Endothelial cell (in vitro differentiated cells): ENCODE data around the gene WBP2NL. TPM values are rescaled to one million over a fixed set of nuclear protein-coding genes. Genes with fewer than 3 reads are reported as not detected.

ENCODE experiments used
- DNase-seq: peaks from one replicate; pipeline ENCODE4 v3.0.0; 2021; ENCODE audit warnings: low spot score
- H3K27ac Mint-ChIP-seq: one replicate; pipeline ENCODE4 v1.8.0; 2021; ENCODE audit warnings: mixed read lengths, inconsistent platforms; ENCODE audit not compliant: unreplicated experiment
- H3K27me3 Mint-ChIP-seq: one replicate; pipeline ENCODE4 v1.8.0; 2021; ENCODE audit warnings: mild to moderate bottlenecking, moderate library complexity, mixed read lengths, inconsistent platforms; ENCODE audit not compliant: unreplicated experiment
- H3K36me3 Mint-ChIP-seq: one replicate; pipeline ENCODE4 v1.8.0; 2021; ENCODE audit warnings: mild to moderate bottlenecking, low read depth, mixed read lengths, inconsistent platforms; ENCODE audit not compliant: unreplicated experiment
- H3K4me1 Mint-ChIP-seq: one replicate; pipeline ENCODE4 v1.8.0; 2021; ENCODE audit warnings: mild to moderate bottlenecking, mixed read lengths, inconsistent platforms; ENCODE audit not compliant: unreplicated experiment
- H3K4me3 Mint-ChIP-seq: one replicate; pipeline ENCODE4 v1.8.0; 2021; ENCODE audit warnings: mild to moderate bottlenecking, mixed read lengths, inconsistent platforms; ENCODE audit not compliant: unreplicated experiment
- H3K9me3 Mint-ChIP-seq: one replicate; pipeline ENCODE4 v1.8.0; 2021; ENCODE audit warnings: mixed read lengths, inconsistent platforms; ENCODE audit not compliant: unreplicated experiment
- total RNA-seq: library from RNA; stranded (reverse); fragmentation: NEBNext Ultra II Directional; extraction: Animal tissue kit (Norgen Biotek cat#: 25700); gene quantifications from one replicate; pipeline ENCODE4 v1.2.1, GENCODE V29; 2021; ENCODE audit not compliant: unreplicated experiment
- TF ChIP-seq, protein P1 (sequence below): fragments of 200-600 bp; sonication (generic); IDR thresholded peaks from one replicate; pipeline ENCODE4 v1.5.0; 2021; ENCODE audit warnings: antibody characterized with exemption; ENCODE audit not compliant: unreplicated experiment

WBP2NL gene
- total RNA-seq, 1 donor from 2014 or later = not detected

DNA sequence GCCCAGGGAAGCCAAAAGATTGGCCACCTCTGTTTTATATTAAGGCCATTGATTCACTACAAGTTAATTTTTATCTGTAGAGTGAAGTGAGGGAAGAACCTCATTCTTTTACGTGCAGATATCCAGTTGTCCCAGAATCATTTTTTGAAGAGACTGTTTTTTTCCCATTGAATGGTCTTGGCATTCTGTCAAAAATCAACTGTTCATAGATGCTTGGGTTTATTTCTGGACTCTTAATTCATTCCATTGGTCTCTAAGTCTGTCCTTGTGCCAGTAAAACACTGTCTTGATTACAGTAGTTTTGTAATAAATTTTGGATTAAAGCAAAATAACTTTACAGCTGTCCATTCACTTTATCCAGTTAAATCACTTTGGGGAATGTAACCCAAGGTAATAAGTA lies 26.8 kb downstream of the WBP2NL start:
- Mint-ChIP-seq H3K4me3 (no peak overlapping the region), H3K27me3 (no peaks in the 10 kb centered on the region)

GRCh38 chr22:42026705-42027104 lies 28.1 kb downstream of the WBP2NL start:
- H3K9me3 Mint-ChIP-seq = no peaks in the 10 kb centered on the region
- DNase-seq = no peak
- H3K4me3 Mint-ChIP-seq = no peak overlapping the region
- TF ChIP-seq, protein P1, sequence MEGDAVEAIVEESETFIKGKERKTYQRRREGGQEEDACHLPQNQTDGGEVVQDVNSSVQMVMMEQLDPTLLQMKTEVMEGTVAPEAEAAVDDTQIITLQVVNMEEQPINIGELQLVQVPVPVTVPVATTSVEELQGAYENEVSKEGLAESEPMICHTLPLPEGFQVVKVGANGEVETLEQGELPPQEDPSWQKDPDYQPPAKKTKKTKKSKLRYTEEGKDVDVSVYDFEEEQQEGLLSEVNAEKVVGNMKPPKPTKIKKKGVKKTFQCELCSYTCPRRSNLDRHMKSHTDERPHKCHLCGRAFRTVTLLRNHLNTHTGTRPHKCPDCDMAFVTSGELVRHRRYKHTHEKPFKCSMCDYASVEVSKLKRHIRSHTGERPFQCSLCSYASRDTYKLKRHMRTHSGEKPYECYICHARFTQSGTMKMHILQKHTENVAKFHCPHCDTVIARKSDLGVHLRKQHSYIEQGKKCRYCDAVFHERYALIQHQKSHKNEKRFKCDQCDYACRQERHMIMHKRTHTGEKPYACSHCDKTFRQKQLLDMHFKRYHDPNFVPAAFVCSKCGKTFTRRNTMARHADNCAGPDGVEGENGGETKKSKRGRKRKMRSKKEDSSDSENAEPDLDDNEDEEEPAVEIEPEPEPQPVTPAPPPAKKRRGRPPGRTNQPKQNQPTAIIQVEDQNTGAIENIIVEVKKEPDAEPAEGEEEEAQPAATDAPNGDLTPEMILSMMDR = no peak
- no peaks in the 10 kb centered on the region for H3K4me1 Mint-ChIP-seq
- H3K27ac Mint-ChIP-seq = no peak overlapping the region
- no peaks in the 10 kb centered on the region for H3K36me3 Mint-ChIP-seq
- no peaks in the 10 kb centered on the region for H3K27me3 Mint-ChIP-seq

More for the DNA sequence above, 26.8 kb downstream of the WBP2NL start:
- no peak overlapping the region for H3K27ac Mint-ChIP-seq
- no peak for DNase-seq
- H3K36me3 Mint-ChIP-seq = no peaks in the 10 kb centered on the region
- TF ChIP-seq, protein P1 = no peak
- H3K9me3 Mint-ChIP-seq = no peaks in the 10 kb centered on the region
- H3K4me1 Mint-ChIP-seq = no peaks in the 10 kb centered on the region

- peaks cover 10% of the 10 kb centered on the region for H3K4me1 Mint-ChIP-seq
- TF ChIP-seq, protein P1 = no peak
- H3K36me3 Mint-ChIP-seq = no peaks in the 10 kb centered on the region
- H3K27me3 Mint-ChIP-seq = no peaks in the 10 kb centered on the region
- no peak overlapping the region for H3K4me3 Mint-ChIP-seq
- DNase-seq = no peak
- H3K9me3 Mint-ChIP-seq = peaks cover 4% of the 10 kb centered on the region
- no peak overlapping the region for H3K27ac Mint-ChIP-seq
These were observed 34.9 kb downstream of the WBP2NL start for GRCh38 chr22:42033263-42034181.

- TF ChIP-seq, protein P1 = no peak
- Mint-ChIP-seq H3K9me3 (peaks cover 4% of the 10 kb centered on the region), H3K27me3 (no peaks in the 10 kb centered on the region), H3K4me1 (peaks cover 10% of the 10 kb centered on the region), H3K4me3 (no peak overlapping the region), H3K27ac (no peak overlapping the region), H3K36me3 (no peaks in the 10 kb centered on the region)
- no peak for DNase-seq
These were observed 36.7 kb downstream of the WBP2NL start for GRCh38 chr22:42035256-42035655.

- TF ChIP-seq, protein P1 = no peak
- H3K36me3 Mint-ChIP-seq = no peaks in the 10 kb centered on the region
- H3K4me3 Mint-ChIP-seq = no peak overlapping the region
- DNase-seq = no peak
- H3K9me3 Mint-ChIP-seq = peaks cover 10% of the 10 kb centered on the region
- peaks cover 3% of the 10 kb centered on the region for H3K27me3 Mint-ChIP-seq
- H3K27ac Mint-ChIP-seq = no peak overlapping the region
- peaks cover 10% of the 10 kb centered on the region for H3K4me1 Mint-ChIP-seq
These were observed 40.7 kb downstream of the WBP2NL start for GRCh38 chr22:42039271-42039670.
